M059J (cell line): ENCODE results near the gene SLC39A13. TPM values are rescaled to one million over a fixed set of nuclear protein-coding genes. Genes with fewer than 3 reads are reported as not detected.

Experiments used
- DNase-seq: peaks from one replicate; pipeline ENCODE4 v3.0.0-alpha.2; 2012; ENCODE audit warnings: low read depth
- total RNA-seq: library from RNA; depleted of rRNA; stranded (reverse); fragments of >200 nt; shearing (Covaris generic); gene quantifications from 2 replicates; pipeline ENCODE4 v1.2.3, GENCODE V29; 2014; rRNA removed

The SLC39A13 gene
- 23.2 and 43.9 TPM in 2 replicates for total RNA-seq

DNA sequence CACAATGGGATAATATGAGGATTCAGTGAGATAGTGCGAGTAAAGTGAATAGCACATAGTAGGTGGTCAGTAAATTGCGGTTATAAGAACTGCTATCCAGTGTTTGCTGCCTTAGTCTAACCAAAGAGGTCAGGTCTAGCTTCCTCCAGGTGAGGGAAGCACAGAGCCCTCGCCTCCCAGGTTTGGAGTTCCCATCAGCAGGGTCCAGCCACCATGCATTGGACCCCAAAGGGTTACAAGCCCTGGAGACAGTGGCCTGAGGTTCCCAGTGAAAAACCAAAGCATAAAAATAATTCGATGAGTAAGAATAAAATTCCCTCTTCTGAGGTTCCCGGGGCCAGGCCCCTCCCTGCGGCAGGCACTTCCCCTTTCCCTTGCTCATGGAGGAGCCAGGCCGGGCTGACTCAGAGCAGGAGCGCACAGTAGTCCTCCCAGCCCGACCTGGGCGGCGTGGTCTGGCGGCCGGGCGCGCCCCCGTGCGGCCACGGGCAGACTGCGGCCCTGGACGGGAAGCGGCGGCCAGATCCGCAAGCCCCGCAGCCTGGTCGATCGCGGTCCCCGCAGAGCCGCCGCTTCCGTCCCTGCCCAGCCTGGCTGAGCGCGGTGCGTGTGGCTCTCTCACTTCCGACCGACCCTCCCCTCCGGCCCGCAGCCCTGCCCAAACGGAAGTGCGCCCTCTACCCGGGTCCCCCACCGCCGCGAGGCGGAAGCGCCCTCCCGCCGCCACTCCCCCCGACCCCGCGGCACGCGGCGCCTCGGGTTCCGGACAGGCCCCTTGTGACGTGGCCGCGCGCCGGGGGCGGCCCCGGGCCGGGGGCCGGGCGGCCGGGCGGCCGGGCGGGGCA is at the start of gene SLC39A13:
Gene SLC39A13 (plus strand): TSS at position 845 of the 845 bp plus-strand sequence. CDS start 1,505 bp downstream, outside the sequence.
- peak; percentile 95 for DNase-seq

DNA sequence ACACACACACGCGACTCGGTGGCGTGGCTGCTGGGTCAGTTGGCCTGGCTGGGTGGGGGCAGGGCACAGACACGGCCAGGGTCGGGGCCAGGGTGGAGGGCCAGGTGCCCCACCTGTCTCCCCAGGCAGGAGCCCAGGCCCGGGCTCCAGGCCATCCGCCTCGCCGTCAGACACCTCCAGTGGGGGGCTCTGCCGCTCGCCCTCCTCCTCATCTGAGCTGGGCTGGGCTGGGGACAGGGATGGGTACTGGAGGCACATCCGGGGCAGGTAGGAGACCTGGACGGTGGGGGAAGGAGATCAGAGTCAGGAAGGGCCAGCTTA is 49.7 kb upstream of the SLC39A13 start:
- no peak for DNase-seq

GRCh38 chr11:47359162-47359561 is 49.2 kb upstream of the SLC39A13 start:
- no peak for DNase-seq

- no peak for DNase-seq
Observed at GRCh38 chr11:47359586-47359985, 48.8 kb upstream of the SLC39A13 start.

DNA sequence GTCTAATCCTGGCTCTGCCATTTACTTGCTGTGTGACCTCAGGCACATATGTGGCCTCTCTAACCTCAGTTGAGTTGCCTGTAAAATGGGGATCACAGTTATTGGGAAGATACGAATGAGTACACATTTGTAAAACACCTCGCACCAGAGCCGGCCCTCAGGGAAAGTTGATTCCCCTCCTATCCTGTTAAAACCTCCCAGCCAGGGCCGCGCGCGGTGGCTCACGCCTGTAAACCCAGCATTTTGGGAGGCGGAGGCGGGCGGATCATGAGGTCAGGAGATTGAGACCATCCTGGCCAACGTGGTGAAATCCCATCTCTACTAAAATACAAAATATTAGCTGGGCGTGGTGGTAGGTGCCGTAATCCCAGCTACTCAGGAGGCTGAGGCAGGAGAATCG is 48.0 kb upstream of the SLC39A13 start:
- DNase-seq, result no peak

GRCh38 chr11:47361419-47361818 is 47.0 kb upstream of the SLC39A13 start:
- DNase-seq, result no peak

DNA sequence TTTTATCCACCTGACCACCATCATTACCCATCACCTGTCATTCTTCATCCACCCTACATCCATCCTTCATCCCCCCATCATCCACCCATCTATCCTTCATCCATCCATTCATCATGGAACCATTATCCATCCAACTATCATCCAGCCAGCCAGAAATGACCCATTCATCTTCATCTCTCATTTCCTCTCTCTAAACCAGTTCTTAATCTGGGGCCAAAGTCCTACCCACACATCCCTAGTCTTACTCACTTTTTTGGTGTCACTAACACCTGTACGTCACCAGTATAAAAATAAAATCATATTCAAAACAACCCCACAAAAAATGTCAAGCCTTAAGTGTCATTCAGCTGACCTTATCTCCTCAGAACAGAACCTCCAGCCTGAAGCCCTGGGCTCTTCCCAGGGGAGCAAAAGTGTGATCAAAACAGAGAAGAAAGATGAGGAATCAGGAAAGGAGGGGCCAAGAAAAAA is 42.3 kb upstream of the SLC39A13 start:
- no peak for DNase-seq

- no peak for DNase-seq
Observed at GRCh38 chr11:47369676-47370075, 38.7 kb upstream of the SLC39A13 start.

GRCh38 chr11:47372422-47372821 is 36.0 kb upstream of the SLC39A13 start:
- DNase-seq, result no peak

DNA sequence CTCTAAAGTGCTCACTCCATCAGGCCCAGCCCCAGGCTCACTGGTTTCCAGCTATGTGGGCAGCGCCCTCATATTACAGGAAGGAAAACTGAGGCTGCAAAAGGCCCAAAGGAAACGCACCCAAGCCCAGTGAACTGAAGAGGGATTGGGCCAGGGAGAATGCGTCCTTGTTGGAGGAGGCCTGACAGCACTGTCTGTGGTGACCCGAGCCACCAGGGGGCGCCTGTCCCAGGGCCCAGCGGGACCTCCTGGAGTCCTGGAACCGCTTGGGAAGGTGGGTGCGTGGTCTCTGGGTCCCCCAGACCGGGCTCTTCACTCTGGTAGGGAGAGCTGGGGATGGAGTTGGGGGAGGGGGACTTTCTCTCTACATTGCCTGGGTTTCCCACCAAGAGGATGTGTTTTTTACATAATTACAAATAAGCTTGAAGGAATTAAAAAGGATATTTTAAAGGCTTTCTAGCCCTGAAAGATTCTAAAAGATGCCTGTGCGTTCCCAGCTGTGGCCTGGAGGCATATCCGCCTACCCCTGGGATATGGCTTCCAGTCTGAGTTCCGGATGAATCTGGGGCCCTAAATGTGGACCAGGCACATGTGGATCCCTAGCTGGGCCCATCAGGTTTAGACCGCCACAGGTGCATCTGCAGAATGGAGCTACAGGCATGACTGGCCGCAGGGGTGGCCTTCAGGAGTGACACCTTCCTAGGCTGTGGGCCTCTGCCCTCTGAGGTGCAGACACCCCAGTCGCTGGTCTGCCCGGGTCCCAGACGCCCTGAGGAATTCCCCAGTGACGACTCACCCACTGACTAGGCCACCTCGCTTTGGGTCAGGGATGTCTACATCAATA is 34.3 kb upstream of the SLC39A13 start:
- peak; percentile 68 for DNase-seq

GRCh38 chr11:47374720-47375019 is 33.7 kb upstream of the SLC39A13 start:
- DNase-seq, result no peak

GRCh38 chr11:47375020-47375419 is 33.4 kb upstream of the SLC39A13 start:
- DNase-seq, result no peak

DNA sequence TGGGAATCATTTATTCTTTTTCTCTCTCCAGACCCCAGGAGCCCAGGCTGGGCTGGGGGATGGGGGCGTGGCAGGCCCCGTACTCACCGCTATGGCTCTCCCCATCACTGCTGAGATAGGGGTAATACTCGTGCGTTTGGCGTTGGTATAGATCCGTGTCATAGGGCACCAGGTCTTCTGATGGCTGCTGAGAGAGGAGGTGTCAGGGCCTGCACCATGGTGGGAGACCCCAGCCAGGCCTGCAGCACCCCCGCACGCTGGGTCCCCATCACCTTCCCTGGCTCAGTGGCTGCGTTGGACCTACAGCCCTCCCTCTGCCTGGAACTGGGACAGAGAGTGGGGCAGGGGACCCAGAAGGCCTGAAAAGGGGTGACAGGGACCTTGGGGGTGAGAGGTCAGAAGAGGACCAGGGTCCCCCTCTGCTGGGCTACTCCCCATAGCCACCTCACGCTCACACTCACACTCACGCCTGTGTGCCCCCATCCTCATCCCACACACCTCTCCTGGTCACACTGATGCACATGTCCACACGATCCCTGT is 32.8 kb upstream of the SLC39A13 start:
- no peak for DNase-seq

- DNase-seq, result no peak
Observed at GRCh38 chr11:47376107-47376524, 32.3 kb upstream of the SLC39A13 start.

DNA sequence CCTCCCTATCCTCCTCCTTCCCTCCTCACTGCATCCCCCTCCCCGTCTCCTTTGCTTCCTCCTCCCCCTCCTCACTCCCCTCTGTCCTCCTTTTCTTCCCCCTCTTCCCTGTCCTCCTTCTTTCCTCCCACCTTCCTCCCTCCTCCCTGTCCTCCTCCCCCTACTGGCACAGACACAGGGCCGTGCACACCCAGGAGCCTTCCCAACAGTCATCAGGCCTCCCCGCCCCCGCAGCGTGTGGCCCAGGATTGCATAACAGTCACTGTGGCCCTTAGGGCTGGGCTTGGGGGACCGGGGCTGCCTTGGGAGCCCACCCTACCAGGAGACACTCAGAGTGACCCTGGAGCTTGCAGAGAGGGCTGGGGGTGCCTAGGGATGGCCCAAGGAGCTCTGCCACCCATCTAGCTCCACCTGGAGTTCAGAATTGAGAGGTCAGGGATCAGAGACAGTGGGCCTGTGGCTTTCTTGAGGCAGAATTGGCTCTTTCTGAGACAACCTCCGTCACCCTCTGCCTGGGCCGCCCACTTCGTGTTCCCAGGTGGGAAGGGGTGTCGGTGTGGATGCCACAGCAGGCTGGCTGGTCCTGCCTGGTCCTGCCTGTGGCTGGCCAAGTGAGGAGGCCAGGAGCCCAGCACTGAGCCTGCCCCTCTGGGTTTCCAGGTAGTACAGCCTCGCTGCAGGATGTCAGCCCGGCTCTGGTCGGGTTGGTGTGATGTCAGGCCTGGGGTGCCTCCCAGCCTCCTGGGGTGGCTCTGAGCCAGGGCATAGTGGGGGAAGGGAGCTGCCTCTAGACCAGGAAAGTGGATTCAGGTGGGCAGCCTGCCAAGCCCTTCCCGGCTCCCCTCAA is 31.6 kb upstream of the SLC39A13 start:
- no peak for DNase-seq

GRCh38 chr11:47377571-47378009 is 30.8 kb upstream of the SLC39A13 start:
- DNase-seq, result no peak

- DNase-seq, result no peak
Observed at GRCh38 chr11:47378010-47378835, 30.2 kb upstream of the SLC39A13 start, which contains the start of gene SPI1. Gene SPI1, minus strand, starts transcription at chr11:47378547. Its CDS starts 194 bp downstream, at chr11:47378353.

- no peak for DNase-seq
Observed at GRCh38 chr11:47378836-47379170, 29.6 kb upstream of the SLC39A13 start.

DNA sequence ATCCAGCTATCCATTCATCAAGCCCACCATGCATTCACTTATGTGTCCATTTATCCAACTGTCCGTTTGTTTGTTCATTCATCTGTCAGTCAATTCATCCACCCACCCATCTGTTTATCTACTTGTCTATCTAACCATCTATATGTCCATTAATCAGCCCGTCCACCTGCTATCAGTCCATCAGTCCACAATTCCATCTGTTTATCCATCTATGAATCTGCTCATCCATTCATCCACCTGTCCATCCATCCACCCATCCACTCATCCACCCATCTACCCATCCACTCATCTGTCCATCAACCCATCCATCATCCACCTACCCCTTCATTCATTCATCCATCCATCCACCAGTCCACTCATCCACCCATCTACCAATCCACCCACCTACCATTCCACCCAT is 29.1 kb upstream of the SLC39A13 start:
- DNase-seq, result no peak

- DNase-seq, result no peak
Observed at GRCh38 chr11:47380078-47380477, 28.3 kb upstream of the SLC39A13 start.

DNA sequence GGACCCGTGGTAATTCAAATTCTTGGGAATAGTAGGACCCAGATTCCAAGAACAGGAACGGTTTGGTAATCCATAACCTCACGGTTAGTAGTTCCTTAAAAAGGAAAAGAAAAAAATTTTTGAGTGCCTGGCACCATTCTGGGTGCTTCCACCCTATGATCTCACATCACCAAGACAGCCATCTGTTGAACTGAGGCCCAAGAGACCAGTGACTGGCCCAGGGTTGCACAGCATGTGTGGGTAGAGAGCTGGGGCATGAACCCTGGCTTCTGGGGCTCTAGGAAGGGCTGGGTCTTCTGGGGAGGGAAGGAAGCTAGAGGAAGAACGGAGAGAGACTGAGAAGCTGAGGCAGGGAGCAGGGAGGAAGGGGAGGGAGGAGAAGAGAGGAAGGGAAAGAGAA is 25.3 kb upstream of the SLC39A13 start:
- no peak for DNase-seq
